Activated CD4-positive, CD25-positive, alpha-beta regulatory T cell (primary cell): ENCODE measurements around the gene KIAA1328.
"Not testable (repeated sequence)": the region's sequence is repeated elsewhere in the genome, so short reads cannot be mapped to it uniquely, and the experiment has no call there.

Source experiments
- DNase-seq, 4 experiments: peaks; one replicate each; lab custom pipeline; 2025; lab: John Stamatoyannopoulos, UW

The KIAA1328 gene

DNA sequence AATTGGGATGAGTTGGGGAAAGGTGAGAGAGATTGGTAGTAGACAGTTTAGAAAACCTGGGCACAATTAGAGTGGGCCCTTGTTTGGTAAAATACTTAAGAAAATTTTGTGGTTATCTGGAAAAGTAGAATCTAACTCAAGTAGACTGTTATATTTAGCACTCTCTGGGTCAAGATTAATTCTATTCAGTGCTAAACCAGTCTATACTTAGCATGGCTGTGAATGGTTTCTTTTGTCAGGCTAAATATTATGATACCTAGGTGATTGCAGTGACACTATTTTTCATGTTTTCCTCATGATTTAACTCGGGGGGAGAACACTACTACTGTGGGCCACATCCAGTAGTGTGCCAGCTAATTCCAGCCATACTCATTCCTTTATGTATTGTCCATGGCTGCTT, 58.9 kb downstream of the KIAA1328 start:
- DNase-seq, result no peak

DNA sequence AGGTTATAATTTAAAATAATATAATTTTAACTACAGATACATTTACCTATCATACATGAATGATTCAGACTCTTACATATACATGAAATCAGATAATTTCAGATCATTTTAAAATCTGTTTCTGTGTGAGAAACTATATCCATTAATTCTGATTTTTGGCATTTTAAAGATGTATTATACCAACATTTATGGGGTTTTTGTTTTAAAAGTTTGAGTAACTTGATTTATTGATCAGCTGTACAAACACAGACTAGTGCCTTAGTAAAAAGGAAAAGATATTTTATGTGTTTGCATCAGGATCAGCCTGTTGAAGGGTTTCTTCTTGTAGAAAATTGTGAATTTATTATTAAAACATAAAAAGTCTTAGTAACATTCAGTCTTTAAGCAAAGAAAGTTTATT, 59.9 kb downstream of the KIAA1328 start:
- no peak for DNase-seq

DNA sequence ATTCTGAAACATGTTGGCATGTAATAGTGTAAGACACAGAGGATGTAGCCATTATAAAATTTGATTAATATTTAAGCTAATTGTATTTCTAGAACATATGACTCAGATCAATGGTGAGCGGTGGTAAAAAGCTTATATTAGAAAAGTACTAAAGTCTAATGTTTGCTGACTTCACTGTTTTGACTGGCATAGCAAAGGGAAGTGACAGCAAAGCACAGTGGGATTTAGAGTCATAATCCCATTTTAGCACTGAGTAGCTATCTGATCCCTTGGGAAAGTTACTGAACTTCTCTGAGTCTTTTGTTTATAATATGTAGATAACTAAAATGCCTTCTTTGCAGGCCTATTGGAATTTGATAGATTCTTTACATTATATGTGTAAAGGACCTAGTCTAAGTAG, 60.4 kb downstream of the KIAA1328 start:
- no peak for DNase-seq

DNA sequence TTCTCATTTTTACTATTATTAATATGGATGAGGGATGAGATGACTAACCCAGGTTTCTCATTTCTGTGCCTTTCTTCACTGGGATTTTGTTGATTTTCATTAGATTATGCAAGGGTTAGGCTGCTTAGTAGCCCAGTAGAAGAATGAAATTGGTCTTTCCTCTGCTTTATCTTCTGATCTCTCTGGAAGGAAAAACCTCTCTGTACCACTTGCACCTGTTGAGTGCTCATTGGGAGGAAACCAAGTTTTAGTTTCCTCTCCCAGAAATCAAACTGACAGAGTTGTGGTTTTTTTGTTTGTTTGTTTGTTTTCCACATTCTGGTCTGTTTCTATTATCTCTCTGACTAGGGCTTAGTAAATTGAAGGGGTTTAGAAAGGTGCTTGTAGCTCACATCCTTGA, 60.8 kb downstream of the KIAA1328 start:
- no peak for DNase-seq

DNA sequence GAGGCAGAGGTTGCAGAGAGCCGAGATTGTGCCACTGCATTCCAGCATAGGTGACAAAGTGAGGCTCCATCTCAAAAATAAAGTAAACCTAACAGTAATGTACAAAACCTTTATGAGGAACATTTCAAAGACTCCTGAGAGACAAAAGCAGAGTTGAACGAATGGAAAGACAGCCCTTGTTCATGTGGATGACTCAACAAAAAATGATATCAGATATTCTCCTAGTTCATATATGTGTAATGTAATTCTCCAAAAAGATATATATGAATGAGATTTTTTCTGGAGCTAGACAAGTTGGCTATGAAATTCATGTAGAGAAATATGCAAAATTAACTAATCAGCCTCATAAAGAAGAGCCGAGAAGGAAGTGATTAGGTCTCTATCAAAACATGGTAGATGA, 61.7 kb downstream of the KIAA1328 start:
- no peak for DNase-seq

DNA sequence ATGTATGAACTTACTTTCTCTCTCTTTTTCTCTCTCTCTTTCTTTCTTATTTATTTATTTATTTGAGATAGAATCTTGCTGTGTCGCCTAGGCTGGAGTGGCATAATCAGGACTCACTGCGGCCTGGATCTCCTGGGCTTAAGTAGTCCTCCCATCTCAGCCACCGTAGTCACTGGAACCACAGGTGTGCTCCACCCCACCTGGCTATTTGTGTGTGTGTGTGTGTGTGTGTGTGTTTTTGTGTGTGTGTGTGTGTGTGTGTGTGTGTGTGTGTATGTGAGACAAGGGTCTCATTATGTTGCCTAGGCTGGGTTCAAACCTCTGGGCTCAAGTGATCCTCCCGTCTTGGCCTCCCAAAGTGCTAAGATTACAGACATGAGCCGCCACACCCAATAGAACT, 64.3 kb downstream of the KIAA1328 start:
- no peak for DNase-seq

DNA sequence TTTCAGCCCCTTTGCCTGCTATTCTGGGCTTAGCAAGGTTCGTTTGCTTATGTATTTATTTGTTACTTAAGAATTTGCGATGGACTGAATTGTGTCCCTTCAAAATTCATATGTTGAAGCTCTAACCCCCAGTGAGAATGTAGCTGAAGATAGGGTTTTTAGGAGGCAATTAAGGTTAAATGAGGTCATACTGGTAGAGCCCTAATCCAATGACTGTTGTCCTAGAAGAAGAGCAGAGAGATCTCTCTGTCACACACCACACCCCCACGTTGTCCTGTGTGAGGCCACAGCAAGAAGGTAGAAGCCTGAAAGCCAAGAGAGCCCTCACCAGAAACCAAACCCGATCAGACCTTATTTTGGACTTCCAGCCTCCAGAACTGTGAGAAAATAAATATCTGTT, 66.7 kb downstream of the KIAA1328 start:
- no peak for DNase-seq

DNA sequence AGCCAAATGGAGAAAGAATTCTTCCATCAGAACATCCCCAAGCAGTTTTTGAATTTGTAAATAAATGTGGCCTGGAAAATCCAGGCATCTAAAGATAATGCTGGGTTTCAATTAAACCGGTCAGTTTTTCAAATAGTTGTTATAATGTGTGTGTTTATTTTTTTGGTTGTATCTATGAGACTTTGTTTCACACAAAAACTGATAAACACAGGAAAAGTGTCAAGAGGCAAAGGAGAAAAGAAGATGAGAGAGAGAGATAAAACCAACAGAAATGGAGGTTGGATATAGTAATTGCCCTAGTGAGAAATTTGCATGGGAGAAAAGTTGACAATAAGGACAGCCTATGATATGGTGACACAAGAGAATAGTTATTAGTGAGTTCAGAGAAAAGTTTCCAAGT, 68.3 kb downstream of the KIAA1328 start:
- DNase-seq, result no peak

DNA sequence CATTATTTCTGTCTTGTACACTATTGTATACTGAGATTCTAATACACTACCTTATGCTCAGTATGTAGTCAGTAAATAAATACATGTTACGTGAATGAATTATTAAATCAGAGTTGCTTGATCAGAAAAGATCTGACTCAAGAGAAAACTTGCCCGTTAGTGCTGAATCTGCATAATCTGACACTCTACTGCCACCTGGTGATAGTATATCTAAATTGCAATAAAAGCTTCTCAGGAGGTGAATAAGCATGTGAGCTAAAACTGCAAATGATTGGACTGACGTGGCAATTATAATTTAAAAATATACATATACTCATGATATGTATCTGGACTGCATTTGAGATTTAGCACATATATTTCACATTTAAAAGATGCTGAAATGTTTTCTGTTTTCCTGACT, 70.4 kb downstream of the KIAA1328 start:
- no peak for DNase-seq

DNA sequence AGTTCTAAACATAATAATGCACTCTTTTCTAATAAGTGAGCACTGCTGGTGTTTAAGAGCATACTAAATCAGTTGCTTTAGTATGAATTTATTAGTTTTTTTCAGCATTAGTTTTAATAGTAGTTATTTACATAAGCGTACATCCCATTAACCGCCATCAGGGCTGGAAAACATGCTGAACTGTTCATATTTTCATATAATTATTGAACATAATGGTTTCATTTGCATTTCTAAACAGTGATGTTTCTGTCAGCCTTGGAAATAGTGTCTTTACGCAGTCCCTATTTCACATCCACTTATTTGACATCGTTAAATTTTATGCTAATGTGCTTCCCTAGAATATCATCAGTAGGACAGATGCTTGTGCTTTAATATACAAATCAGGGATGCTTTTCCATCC, 71.5 kb downstream of the KIAA1328 start:
- no peak for DNase-seq

DNA sequence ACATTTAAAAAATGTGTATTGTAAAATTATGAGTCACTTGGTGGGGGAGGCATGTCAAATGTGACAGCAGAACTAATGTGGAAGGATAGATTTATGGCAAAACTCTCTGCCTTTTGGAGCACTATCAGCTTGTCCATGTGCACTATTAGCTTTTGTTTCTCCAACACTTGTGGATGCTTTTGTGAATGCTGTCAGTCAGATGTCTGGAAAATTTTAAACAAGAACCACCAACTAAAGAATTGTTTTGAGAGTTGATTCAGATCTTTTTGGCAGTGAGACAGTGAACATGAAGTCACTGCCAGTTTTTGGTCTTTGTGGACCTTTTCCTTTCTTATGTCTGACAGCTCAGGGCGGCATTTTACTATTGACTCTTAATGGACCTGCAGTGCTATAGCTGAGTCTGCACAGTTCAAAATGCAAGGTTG, 72.4 kb downstream of the KIAA1328 start:
- DNase-seq, result no peak

DNA sequence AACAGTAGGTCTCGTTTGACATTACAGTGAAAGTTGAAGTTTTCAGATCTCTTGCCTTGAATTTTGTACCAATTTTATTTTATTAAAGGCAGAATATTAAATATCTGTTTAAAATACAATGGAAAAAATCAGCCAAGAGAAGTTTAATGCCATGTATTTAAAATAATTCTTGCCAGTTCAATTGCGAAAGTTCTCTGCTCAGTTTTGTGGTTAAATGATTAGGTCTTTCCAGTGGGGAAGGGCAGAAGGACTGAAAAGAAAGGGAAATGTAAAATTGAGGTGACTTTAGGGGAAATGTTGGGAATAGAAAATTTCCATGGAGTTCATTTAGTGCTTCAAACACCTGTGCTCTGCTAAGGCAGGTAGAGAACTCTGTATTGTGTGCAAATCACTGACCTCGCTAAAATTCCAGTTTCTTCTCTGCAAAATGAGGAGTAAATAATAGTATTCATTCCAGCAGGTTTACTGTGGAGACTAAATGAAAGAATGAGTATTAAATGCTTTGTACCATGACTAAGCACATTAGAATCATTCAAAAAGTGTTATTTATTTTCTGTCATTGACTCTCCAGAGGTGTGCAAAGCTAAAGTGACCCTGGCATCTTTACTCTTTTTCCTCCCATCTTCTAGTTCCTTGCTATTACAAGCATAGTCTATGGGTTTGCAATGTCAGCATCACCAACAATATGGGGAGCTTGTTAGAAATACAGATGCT, 74.4 kb downstream of the KIAA1328 start:
- no peak for DNase-seq

DNA sequence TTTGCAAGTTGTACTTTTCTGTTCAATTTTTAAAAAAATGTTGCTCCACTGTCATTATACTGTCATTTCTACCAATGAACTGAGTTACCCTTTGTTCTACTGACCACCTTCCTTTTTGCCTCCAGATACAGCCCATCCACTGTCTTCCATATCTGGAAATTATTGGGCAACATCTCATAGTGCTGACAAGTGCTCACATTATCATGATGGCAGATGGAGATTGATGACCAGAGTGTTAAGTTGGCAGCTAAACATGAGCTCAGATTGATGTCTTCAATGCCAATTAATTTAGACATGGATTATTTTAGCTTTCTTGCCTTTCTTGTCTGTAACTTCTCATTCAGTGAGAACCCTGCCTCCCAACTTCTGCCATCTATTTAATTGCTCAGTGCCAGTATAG, 76.6 kb downstream of the KIAA1328 start:
- DNase-seq, result no peak

DNA sequence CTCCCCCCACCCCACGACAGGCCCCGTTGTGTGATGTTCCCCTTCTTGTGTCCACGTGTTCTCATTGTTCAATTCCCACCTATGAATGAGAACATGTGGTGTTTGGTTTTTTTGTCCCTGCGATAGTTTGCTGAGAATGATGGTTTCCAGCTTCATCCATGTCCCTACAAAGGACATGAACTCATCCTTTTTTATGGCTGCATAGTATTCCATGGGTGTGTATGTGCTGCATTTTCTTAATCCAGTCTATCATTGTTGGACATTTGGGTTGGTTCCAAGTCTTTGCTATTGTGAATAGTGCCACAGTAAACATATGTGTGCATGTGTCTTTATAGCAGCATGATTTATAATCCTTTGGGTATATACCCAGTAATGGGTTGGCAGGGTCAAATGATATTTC, 80.4 kb downstream of the KIAA1328 start:
- DNase-seq, result not testable (repeated sequence)

DNA sequence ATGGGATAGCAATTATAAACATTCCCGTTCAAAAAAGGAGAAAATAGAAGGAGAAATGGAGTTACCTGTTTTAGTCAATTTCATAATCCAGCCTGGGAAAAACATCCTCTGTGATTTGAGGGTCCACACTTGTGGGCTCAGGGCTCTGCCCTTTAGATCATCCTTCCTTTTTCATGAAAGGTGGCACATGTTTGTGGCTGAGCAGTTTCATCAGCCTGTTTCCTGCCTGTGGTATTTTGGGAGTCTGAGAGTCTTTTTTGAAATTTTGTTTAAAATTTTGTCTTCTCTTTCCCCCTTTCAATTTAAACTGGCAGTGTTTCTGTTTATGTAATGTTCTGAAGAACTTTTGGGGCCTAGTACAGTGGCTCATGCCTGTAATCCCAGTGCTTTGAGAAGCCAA, 84.0 kb downstream of the KIAA1328 start:
- DNase-seq, result no peak

DNA sequence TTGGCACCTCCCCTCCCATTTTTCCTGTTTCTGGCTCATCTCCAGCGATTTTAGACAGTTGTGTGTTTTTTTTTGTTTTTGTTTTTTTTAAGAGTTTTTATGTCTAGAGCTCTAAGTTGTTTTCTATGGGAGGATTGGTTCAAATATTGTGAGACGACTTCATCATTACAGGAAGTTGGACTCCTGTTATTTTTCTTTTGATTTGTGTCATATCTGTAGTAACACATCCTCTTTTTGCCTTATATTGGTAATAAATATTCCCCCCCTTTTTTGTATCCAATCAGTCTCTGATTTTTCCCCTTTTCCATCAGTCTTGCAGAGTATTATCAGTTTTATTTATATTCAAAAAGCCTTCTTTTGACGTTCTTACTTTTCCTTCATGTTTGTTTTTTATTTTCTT, 89.0 kb downstream of the KIAA1328 start:
- no peak for DNase-seq

DNA sequence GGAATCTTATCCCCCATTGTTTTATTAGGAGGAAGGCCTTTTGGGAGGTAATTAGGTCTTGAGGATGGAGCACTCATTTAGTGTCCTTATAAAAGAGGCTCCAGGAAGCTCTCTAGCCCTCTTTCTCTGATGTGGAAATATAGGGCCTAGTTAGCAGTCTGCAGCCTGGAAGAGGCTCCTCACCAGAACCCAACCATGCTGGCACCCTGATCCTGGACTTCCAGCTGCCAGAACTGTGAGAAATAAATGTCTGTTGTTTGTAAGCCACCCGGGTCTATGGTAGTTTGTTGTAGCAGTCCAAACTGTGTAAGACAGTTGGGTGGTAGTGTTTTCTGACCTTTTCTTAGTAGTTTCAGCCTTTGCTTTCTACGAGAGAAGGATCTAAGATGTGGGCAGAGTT, 100.7 kb downstream of the KIAA1328 start:
- no peak for DNase-seq

DNA sequence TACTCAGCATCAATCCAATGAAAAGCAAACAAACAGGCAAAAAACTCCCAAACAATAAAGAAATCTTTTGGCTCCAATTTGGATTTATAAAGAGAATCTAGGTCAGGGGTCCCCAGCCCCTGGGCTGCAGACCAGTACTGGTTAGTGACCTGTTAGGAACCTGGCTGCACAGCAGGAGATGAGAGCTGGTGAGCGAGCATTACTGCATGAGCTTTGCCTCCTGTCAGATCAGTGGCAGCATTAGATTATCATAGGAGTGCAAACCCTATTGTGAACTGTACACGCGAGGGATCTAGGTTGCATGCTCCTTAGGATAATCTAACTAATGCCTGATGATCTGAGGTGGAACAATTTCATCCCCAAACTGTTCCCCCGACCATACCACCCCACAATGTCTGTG, 102.2 kb downstream of the KIAA1328 start:
- DNase-seq, result no peak

DNA sequence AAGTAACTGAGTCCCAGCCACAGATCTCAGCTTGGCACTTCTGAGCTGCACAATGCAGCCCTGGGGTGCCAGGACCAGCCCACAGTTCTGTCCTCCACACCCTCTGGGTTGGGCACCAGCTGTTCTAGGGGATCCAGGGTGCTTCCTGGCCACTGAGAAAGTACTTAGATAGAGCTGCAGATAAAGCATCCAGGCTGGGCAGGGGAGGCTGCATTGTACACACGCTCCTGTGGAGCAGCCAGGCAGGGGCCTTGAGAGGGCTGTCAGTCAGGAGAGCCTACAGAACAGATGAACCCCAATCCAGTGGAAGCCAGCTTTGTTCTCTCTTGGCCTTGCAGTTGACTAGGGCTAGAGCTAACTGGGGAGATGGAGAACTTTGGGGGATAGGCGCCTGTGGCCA, 104.6 kb downstream of the KIAA1328 start:
- DNase-seq, result no peak

DNA sequence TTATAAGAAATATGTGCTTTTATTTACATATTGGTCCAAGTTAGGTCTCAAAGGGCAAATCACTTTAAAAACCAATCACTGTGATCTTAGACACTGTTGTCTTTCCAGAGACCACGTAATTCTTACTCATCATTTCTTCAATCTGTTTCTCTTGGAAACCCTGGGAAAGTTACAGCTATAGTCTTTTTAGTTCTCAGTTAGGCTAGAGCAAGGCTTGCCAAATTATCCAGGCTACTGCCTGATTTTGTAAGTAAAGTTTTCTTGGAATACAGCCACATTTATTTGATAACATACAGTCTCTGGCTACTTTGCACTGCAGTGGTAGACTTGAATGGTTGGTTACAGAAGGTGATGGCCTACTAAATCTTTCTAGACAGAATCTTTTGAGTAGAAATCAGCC, 106.0 kb downstream of the KIAA1328 start:
- no peak for DNase-seq

DNA sequence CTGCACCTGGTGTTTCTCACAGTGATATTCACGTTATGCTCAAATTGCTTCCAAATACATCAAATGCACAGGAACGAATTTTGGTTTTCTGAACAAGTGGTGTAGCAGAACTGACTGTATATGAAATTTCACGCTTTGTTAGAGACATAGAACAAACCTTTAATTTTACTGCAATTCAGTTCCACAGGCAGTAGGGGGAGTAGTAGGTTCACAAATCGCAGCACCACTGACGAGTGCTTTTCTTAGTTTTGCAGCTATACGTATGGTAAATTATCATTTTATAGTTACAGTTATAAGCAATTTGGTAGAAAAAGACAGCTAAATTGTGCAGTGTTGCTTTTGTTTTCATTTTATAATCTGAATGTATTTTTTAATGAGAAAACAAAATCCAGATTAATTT, 113.3 kb downstream of the KIAA1328 start:
- DNase-seq, result no peak

DNA sequence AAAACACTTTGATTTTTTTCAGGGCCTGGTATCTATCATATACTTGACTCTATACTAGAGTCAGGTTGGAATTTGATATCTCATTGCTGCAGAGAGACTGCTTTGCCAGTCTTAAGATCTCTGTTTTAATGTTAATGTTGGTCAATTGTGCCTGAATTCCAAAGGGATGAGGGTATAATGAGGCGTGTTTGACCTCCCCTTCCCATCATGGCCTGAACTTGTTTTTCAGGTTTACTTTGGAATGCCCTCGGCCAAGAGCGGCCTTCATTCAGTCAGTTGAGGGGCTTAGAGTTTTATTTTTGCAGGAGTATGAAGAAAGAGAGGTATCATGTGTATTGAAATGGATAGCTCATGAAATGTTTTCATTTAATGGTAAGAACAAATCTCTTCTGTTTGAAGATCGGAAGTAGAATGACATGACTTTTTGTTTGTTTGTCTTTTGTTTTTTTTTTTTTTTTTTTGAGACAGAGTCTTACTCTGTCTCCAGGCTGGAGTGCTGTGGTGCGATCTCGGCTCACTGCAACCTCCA, 119.0 kb downstream of the KIAA1328 start:
- no peak for DNase-seq

DNA sequence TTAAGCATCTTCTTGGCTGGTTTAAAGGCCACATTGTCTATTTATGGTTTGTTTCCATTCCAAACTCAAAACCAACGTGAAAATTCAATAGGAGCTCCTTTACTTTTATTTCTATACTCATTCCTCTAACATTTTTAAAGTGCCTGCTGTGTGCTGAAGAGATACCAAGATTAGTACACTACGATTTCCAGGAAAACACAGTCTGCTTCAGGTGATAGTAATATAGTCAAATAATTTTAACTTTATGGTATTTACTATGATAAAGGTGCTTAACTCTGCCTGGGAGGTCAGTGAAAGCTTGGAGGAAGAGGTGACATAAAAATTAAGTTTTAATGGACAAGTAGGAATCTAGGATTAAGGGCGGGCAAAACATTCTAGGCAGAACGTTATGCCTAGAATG, 121.4 kb downstream of the KIAA1328 start:
- no peak for DNase-seq

DNA sequence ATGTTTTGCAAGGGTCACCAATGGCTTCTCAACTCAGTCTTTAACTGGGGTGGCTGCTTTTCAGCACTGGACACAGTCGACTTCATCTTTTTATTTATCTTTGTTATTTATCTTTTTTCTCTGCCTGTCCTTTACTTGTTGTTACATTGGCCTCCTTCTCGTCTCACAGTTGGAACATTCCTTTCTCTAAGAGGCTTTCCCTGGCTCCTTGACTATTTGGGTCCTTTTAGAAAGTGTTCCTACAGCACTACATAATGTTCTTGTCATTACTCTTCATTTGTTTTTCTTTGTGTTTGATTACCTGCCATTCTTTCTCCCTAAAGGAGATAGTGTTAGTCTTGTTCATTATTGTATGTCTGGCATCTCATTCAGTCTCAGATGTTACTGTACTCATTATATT, 122.0 kb downstream of the KIAA1328 start:
- DNase-seq, result no peak
